ENCODE results near the gene TMEM179.

Gene TMEM179

GRCh38 chr14:104563191-104563741 is 41.3 kb downstream of the TMEM179 start:
- H3K27ac ChIP-seq: no peak overlapping the region
- TF ChIP-seq CTCF (conservative IDR thresholded peaks at IDR 0.05; ENCODE audit: low read depth): no peak
- no peak for DNase-seq (ENCODE audit: low spot score)
- ChIA-PET CTCF (interaction anchor here (0.7 to 2.2 kb wide), 6 partner anchors 13 to 427 kb away, joined by 3 to 6 read pairs (median 4); no protein-coding TSS in a partner anchor), POLR2A (ENCODE audit: low non-redundant PET) (no interaction called here)

DNA sequence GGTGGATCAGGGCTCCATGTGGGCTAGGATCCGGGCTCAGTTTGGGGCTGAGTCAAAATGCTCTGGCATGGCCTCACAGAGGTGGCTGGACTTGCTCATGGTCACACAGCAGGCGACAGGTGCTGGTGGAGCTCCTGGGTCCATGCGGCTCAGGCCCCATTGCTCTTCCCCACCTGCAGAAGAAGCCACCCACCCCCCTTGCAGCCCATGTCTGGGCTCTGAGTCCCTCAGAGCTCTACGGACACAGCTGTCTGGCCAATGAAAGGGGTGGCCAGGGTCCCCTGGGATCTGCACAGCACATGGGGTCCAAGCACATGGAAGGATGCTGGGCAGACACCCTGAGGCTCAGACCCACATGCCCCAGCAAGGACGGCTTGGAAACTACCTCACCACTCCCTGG is 42.0 kb downstream of the TMEM179 start:
- TF ChIP-seq CTCF (conservative IDR thresholded peaks at IDR 0.05; ENCODE audit: low read depth): no peak
- no peak for DNase-seq (ENCODE audit: low spot score)
- ChIA-PET POLR2A (ENCODE audit: low non-redundant PET) (no interaction called here), CTCF (interaction anchor here (0.7 to 2.2 kb wide), 2 partner anchors 420 to 425 kb away, joined by 3 to 6 read pairs; no protein-coding TSS in a partner anchor)
- no peak overlapping the region for H3K27ac ChIP-seq

DNA sequence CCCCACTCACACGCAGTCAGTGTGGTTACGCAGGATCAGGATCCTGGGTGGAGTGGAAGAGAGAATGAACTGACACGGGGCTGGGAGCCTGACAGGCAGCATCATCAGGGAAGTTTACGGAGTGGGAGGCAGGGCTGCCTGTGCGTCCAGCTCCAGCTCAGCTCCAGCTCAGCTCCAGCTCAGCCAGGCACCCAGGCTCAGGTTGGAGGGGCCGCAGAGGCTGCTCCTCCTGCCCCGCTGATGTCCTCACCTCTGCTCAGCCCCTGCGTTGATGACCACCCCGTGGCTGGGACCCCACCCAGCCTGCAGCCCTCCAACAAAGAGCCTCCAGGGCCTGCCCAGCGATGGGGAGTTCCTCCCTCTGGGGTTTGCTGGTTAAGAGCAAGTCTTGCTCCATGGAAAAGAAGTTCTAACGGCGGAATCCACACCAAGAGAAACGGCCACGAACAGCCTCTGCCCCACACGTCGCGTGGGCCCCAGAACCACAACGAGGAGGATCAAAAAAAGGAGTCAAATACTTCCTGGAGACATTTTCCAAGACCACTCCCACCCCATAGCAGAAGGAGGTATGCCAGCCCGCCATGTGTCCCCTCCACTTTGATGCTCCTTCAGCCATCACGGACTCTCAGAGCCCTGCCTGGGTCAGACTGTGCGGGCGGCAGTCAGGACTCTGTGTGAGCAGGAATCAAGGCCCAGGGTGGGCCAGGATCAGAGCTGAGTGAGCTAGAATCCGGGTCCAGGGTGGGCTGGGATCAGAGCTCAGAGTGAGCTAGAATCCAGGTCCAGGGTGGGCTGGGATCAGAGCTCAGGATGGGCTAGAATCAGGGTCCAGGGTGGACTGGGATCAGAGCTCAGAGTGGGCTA is 42.7 kb downstream of the TMEM179 start:
- no peak overlapping the region for H3K27ac ChIP-seq
- ChIA-PET POLR2A (ENCODE audit: low non-redundant PET) (no interaction called here), CTCF (interaction anchor here (0.7 to 2.2 kb wide), 2 partner anchors 420 to 424 kb away, joined by 3 to 6 read pairs; no protein-coding TSS in a partner anchor)
- no peak for TF ChIP-seq CTCF (conservative IDR thresholded peaks at IDR 0.05; ENCODE audit: low read depth)
- DNase-seq (ENCODE audit: low spot score): no peak

- TF ChIP-seq CTCF (conservative IDR thresholded peaks at IDR 0.05; ENCODE audit: low read depth): no peak
- DNase-seq (ENCODE audit: low spot score): no peak
- no peak overlapping the region for H3K27ac ChIP-seq
- CTCF ChIA-PET: interaction anchor here (2.2 kb wide), 1 partner anchor 424 kb away, joined by 6 read pairs; no protein-coding TSS in a partner anchor
- POLR2A ChIA-PET (ENCODE audit: low non-redundant PET): no interaction called here
These were observed 43.4 kb downstream of the TMEM179 start for GRCh38 chr14:104561124-104561557.

DNA sequence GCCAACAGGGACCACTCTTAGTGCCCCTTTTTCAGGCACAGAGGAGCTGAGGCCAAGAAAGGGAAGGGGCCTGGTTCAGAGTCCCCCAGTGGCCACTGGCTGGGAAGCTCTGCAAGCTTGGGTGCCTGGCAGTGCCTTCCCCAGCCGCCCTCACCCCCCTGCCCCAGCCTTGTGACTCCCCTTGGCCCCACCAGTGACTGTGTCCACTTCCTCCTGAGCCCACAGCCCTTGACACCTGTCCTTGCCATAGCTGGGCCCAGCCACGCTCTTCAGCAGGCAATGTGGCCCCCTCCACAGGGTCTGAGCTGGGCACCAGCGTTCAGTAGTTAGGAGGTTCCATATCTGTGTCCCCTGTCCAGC is 44.0 kb downstream of the TMEM179 start:
- DNase-seq (ENCODE audit: low spot score): no peak
- CTCF ChIA-PET: no interaction called here
- no peak for TF ChIP-seq CTCF (conservative IDR thresholded peaks at IDR 0.05; ENCODE audit: low read depth)
- POLR2A ChIA-PET (ENCODE audit: low non-redundant PET): no interaction called here
- H3K27ac ChIP-seq: no peak overlapping the region

DNA sequence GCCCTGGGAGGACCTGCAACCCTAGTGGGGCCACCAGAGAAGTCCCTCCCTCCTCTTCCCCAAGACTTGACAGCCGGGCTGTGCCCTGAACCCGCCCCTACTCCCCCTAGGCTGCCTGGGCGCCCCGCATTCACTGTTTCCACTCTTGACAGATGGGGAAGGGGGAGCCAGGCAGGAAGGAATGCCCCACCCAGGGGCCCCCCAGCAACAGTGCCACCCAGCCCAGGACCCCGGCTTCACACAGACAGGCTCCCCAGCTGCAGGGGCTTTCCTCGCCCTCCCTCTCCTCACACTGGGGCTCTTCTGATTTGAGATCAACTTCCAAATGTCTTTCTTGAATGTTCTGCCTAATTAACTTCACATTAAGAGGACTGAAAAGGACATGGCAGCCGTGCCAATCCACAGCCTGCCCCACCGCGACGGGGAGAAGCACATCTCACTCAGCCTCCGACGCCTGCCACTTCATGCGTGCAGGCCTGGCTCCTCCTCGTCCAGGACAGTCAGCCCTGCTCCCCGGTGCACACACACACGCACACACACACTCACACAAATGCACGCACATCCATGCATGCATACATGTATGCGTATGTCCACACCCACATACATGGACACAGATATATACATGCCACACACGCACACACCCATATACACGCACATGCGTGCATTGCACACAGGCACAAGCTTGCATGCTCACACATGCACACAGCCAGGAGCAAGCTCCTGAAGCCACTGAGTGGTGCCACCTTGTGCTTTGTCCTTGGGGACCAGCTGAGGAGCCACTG is 44.6 kb downstream of the TMEM179 start:
- ChIA-PET CTCF (no interaction called here), POLR2A (ENCODE audit: low non-redundant PET) (no interaction called here)
- no peak for DNase-seq (ENCODE audit: low spot score)
- H3K27ac ChIP-seq: no peak overlapping the region
- no peak for TF ChIP-seq CTCF (conservative IDR thresholded peaks at IDR 0.05; ENCODE audit: low read depth)
